SJCRH30 (cell line): ENCODE data around the gene RNF166. TPM values are rescaled to one million over a fixed set of nuclear protein-coding genes. Genes with fewer than 3 reads are reported as not detected.

Source experiments
- DNase-seq, 2 experiments: peaks; one replicate each; pipeline ENCODE4 v3.0.0-alpha.2; 2015 to 2020
- H3K27ac ChIP-seq: fragments of 250-450 bp; sonication (Bioruptor Pico); 2 replicates; pipeline ENCODE4 v1.5.1; 2020; ENCODE audit warnings: mild to moderate bottlenecking, moderate library complexity
- H3K27me3 ChIP-seq: fragments of 250-450 bp; sonication (Bioruptor Pico); 2 replicates; pipeline ENCODE4 v1.5.1; 2020; ENCODE audit warnings: mild to moderate bottlenecking, moderate library complexity
- H3K36me3 ChIP-seq: fragments of 250-450 bp; sonication (Bioruptor Pico); 2 replicates; pipeline ENCODE4 v1.5.1; 2020; ENCODE audit warnings: mild to moderate bottlenecking, moderate library complexity
- H3K4me1 ChIP-seq: fragments of 250-450 bp; sonication (Bioruptor Pico); 2 replicates; pipeline ENCODE4 v1.5.1; 2020; ENCODE audit warnings: mild to moderate bottlenecking, moderate library complexity
- H3K4me3 ChIP-seq: fragments of 250-450 bp; sonication (Bioruptor Pico); 2 replicates; pipeline ENCODE4 v1.5.1; 2020; ENCODE audit warnings: mild to moderate bottlenecking, moderate library complexity
- H3K9me3 ChIP-seq: fragments of 250-450 bp; sonication (Bioruptor Pico); replicated peaks from 2 replicates; pipeline ENCODE4 v1.5.1; 2020; ENCODE audit warnings: mild to moderate bottlenecking, moderate library complexity
- total RNA-seq: library from RNA; depleted of rRNA; stranded (reverse); fragments of >200 nt; shearing (Covaris generic); gene quantifications from 2 replicates; pipeline ENCODE4 v1.2.3, GENCODE V29; 2014

RNF166 gene
- total RNA-seq, 1 experiment from 2014 or later = 10.4 TPM

DNA sequence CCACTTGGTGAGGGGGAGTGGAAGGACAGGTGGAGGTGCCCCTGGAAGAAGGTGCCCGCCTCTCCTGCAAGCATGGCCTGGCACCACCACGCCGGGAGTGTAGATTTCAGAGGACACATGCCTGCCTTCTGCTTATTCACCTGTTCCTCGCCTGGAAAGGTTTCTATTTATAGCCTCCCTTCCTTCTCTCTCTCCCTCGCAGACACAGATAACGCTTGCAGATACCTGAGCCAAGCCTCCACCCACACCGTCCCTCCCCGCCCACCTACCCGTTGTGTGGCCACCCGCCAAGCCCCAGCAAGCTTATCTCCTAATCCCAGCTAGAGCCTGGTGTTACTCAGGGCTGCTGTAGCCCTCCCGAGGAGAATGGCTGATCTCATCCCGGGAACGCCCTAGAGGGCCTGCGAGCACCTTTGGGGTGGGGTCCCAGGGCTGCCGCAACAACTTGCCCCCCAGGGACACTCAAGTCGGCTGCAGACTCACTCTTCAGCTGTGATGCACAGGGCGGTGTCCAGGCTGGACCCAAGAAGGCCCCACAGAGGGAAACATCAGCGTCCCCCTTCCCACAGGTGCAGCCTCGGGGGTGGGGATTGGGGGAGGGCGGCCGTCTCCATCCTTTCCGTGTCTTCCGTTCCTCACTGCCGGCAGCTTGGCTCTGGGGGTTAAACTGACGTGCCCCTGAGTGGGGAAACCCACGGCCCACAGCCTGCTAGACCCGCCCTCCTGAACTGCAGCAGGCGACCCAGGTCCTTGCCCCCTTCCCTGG, 18.0 kb downstream of the RNF166 start:
- H3K4me3 ChIP-seq = no peak overlapping the region
- no peaks in the 10 kb centered on the region for H3K36me3 ChIP-seq
- no peaks in the 10 kb centered on the region for H3K27me3 ChIP-seq
- DNase-seq = peak; percentile 46 to 51
- no peak overlapping the region for H3K27ac ChIP-seq
- peaks cover 27% of the 10 kb centered on the region for H3K4me1 ChIP-seq
- no peaks in the 10 kb centered on the region for H3K9me3 ChIP-seq

DNA sequence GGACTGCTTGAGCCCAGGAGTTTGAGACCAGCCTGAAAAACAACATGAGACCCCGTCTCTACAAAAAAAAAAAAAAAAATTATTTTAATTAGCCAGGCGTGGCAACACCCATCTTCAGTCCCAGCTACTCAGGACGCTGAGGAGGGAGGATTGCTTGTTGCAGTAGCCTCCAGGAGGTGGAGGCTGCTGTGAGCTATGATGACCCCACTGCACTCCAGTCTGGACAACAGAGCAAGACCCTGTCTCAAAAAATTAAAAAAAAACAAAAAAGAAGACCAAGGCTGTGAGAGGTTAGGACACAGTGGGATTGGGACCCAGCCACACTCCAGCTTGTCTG, 18.6 kb downstream of the RNF166 start:
- H3K27ac ChIP-seq = peak overlapping the region; percentile 80; the same call in 1 of the 2 replicates
- no peaks in the 10 kb centered on the region for H3K27me3 ChIP-seq
- H3K4me1 ChIP-seq = peaks cover 27% of the 10 kb centered on the region
- no peaks in the 10 kb centered on the region for H3K36me3 ChIP-seq
- H3K9me3 ChIP-seq = no peaks in the 10 kb centered on the region
- DNase-seq = no peak
- no peak overlapping the region for H3K4me3 ChIP-seq

DNA sequence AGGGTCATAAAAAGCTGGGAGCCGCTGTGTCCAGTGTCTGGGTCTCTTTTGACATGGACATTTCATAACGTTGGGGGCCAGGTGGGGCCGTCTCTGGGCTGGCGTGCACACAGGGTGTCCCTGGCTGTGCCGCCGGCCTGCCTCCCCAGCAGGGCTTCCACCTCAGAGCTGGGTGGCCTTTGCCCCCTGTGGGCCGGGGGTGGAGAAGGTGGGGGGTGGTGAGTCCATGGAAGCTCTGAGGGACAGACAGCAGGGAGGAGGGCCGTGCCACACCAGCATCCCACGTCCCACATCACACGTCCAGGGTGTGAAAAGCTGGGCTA, 19.0 kb downstream of the RNF166 start:
- H3K9me3 ChIP-seq = no peaks in the 10 kb centered on the region
- H3K4me1 ChIP-seq = peaks cover 27% of the 10 kb centered on the region
- peak overlapping the region; percentile 80 for H3K27ac ChIP-seq
- H3K27me3 ChIP-seq = no peaks in the 10 kb centered on the region
- H3K36me3 ChIP-seq = no peaks in the 10 kb centered on the region
- H3K4me3 ChIP-seq = no peak overlapping the region; the same call in 1 of the 2 replicates
- no peak for DNase-seq

DNA sequence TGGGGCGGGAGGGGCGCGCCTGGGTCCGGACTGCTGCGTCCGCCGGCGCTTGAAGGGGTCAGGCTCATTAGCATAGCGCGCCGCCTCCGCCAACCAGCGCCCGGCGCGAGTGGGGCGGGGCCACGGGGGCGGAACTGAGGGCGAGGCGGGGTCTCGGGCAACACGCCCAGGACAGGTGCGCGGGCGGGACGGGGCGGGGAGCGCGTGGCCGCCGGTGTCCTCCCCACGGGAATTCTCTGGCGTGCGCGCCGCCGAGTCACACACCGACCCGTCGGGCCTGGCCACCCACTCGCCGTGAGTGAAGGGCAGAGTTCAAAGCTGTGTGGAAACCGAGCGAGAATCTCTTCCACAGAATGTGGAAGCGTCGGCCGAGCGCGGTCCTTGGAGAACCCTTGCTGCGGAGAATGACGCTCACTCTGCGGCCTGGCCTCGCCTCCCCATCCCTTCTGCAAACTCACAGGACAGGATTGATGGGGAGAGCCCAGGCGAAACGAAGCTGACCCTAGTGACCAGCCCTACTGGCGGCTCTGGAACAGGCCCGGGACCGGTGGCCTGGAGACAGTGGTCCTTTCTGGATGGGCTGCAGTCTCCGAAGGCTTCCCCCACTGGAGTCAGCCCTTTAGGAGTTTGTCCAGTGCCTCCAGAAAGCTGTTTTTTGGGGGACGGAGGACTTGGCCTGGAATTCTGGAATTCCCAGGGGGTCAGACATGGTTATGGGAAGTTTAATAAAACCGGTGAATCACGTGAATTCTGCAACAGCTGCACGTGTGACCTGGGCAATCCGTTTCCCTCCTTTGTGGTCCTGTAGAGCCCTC, 19.6 kb downstream of the RNF166 start, which contains the start of gene SNAI3:
TSS of gene SNAI3 (minus strand) at position 69 of the 815 bp plus-strand sequence. CDS start 101 bp downstream, outside the sequence.
- Histone ChIP-seq H3K4me3 (peak within 1 kb of the TSS; percentile 51), H3K27me3 (no peaks in the 10 kb centered on the region), H3K27ac (peak within 1 kb of the TSS; percentile 80), H3K36me3 (no peaks in the 10 kb centered on the region), H3K9me3 (no peaks in the 10 kb centered on the region), H3K4me1 (peaks cover 27% of the 10 kb centered on the region)
- peak; percentile 82 to 85 for DNase-seq

DNA sequence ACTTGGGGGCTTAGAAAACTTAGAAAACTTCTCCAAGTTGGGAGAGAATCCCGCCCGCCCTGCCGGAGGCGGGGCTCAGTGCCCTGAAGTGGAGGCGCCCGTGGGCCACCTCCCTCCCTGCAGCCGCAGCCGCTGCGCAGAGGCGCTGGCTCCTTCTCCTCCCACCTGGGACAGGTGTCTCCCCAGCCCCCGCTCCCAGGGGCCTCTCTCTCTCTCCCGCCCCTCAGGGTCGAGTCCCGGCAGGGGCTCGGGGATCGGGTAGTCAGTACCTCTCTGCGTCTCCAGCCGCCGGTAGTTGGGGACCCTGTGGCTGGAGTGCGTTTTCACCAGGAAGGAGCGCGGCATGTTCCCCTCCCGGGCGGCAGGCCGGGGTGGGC, 20.2 kb downstream of the RNF166 start:
- no peak overlapping the region for H3K27ac ChIP-seq
- no peaks in the 10 kb centered on the region for H3K9me3 ChIP-seq
- no peaks in the 10 kb centered on the region for H3K27me3 ChIP-seq
- peaks cover 27% of the 10 kb centered on the region for H3K4me1 ChIP-seq
- H3K4me3 ChIP-seq = peak overlapping the region; percentile 51
- no peaks in the 10 kb centered on the region for H3K36me3 ChIP-seq
- DNase-seq = no peak

DNA sequence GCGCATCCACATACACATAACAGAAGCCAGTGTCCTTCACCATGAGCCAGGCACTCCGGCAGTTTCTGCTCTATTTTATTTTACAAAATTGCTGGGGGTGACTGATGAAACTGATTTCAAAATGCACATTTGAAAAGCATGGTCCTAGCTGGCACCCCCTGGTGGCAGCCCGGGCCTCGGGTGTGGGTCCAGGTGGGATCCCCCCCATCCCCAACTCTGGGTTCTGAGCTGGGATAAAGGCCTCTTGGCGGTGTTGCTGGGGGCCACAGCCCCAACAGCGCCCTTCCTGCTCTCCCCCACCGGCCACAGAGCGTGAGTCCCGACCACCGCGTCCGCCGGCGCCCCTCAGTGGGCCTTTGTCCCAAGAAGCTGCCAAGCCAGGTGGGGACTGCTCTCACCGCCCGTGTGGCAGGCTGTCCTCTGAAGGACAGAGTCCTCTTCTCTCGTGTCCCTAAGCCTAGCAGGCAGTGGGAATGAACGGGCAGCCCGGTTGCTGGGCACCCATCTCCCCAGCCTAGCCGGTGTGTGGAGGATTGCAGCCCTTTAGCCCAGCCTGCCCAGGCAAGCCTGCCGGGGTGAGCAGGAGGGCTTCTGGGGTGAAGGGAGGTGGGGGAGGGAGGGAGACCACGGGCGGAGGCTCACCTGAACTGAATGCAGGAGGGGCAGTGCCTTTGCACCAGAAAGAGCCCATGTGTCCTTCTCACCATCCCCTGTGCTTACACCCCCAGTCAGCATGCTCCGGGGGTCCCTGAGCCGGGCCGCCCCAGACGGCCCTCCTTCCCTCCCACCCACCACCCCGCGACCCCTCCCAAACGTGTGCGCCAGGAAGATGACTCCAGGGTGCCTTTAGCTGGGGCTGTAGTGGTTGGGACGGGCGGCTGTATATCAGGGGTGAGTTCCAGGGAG, 20.8 kb downstream of the RNF166 start:
- Histone ChIP-seq H3K4me1 (peaks cover 27% of the 10 kb centered on the region), H3K27me3 (no peaks in the 10 kb centered on the region), H3K36me3 (no peaks in the 10 kb centered on the region), H3K27ac (no peak overlapping the region), H3K4me3 (peak overlapping the region; percentile 51), H3K9me3 (no peaks in the 10 kb centered on the region)
- peak in 1 of 2 experiments; percentile 24 for DNase-seq

DNA sequence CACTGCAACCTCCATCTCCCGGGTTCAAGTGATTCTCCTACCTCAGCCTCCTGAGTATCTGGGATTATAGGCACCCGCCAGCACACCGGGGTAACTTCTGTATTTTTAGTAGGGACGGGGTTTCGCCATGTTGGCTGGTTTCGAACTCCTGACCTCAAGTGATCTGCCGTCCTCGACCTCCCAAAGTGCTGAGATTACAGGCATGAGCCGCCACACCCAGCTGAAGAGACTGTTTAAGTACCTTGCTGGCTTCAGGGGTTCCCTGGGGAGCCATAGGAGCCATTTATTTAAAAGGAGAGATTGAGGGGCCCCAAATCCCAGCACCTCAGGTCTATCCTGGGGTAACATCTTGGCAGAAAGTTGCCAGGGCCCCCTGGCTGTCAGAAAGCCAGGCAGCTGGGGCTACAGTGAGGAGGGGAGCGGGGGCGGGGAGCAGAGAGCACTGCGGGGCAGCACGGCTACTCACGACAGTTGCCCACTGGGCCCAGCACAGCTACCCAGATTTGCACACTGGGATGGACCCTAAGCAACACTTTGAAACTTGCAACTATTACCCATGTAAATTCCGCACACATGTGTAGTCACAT, 21.5 kb downstream of the RNF166 start:
- Histone ChIP-seq H3K4me3 (no peak overlapping the region), H3K27me3 (no peaks in the 10 kb centered on the region), H3K4me1 (peaks cover 27% of the 10 kb centered on the region), H3K27ac (no peak overlapping the region), H3K9me3 (no peaks in the 10 kb centered on the region), H3K36me3 (no peaks in the 10 kb centered on the region)
- no peak for DNase-seq

DNA sequence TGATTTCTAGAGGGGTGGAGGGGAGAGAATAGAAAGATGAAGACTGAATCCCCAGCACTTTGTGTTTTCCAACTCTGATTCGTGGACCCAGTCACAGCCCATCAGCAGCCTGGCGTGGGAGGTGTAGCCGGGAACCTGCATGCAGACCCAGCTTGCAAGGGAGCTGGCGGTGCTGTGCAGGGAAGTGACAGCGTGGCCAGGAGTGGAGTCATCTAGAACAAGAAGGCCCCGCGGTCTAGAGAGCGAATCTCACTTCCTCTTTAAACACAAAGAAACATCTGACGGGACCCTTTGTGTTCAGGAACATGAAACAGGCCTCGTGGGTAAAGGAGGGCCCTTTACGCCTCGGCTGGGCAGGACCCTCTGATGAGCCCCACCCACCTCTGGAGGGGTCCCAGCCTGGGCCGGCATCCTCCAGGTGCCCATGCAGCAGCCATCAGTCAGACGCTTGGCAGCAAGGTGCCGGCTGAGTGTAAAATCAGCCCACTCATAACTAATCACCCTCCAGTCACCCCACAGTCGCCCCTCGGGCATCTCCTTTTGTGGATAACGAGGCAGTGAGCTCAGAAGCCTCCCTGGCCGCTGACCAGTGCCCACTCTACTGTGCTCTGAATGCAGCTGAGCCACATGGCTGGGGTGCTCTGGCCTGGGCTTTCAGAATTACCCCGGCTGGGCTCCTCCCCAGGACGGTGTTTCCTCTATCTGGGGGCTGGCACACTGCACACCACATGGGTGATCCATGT, 24.3 kb downstream of the RNF166 start:
- Histone ChIP-seq H3K9me3 (no peaks in the 10 kb centered on the region), H3K4me1 (peaks cover 7% of the 10 kb centered on the region), H3K27me3 (no peaks in the 10 kb centered on the region), H3K36me3 (no peaks in the 10 kb centered on the region), H3K4me3 (no peak overlapping the region), H3K27ac (no peak overlapping the region)
- no peak for DNase-seq

DNA sequence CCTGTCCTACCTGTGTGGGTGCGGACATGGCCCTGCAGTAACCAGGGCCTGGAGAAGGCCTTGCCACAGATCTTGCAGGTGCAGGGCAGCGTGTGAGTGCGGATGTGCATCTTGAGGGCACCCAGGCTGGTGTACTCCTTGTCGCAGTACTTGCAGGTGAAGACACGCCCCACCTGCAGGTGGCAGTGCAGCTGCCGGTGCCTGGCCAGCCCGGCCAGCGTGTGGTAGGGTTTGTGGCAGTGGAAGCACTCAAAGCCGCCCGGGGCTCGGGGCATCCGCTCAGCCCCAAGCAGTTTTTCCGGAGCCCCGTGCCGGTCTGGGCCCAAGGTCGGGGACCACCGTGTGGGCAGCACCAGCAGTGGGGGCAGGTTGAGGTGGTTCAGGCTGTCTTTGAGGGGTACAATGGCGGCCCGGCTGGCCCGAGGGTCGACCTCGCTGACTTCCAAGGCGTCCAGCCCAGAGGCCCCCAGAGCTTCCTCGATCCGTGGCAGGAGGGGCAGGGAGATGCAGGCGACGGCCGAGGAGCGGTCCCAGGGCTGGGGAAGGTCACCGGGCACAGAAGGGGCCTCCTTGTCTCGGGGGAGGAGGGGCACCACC, 25.0 kb downstream of the RNF166 start:
- Histone ChIP-seq H3K36me3 (no peaks in the 10 kb centered on the region), H3K27me3 (no peaks in the 10 kb centered on the region), H3K27ac (no peak overlapping the region), H3K4me3 (no peak overlapping the region), H3K9me3 (no peaks in the 10 kb centered on the region), H3K4me1 (peaks cover 5% of the 10 kb centered on the region; the same call in 1 of the 2 replicates)
- no peak for DNase-seq

DNA sequence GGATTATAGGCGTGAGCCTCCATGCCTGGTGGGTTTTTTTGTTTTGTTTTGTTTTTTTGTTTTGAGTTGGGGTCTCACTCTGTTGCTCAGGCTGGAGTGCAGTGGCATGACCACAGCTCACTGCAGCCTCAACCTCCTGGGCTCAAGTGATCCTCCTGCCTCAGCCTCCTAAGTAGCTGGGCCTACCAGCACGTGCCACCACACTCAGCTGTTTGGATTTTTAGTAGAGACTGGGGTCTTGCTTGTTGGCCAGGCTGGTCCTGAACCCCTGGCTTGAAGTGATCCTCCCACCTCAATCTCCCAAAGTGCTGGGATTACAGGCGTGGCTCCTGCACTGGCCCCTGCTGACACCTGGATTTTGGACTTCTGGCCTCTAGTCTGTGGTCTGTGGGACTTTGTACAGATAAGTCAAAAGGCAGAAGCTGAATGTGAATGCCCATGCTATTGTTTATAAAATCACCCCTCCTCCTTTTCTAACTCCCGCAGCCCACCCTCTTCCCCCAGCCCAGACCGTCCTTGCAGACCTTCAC, 25.6 kb downstream of the RNF166 start:
- Histone ChIP-seq H3K36me3 (no peaks in the 10 kb centered on the region), H3K4me1 (peaks cover 5% of the 10 kb centered on the region; the same call in 1 of the 2 replicates), H3K27ac (no peak overlapping the region), H3K9me3 (no peaks in the 10 kb centered on the region), H3K27me3 (no peaks in the 10 kb centered on the region), H3K4me3 (no peak overlapping the region)
- DNase-seq = no peak

DNA sequence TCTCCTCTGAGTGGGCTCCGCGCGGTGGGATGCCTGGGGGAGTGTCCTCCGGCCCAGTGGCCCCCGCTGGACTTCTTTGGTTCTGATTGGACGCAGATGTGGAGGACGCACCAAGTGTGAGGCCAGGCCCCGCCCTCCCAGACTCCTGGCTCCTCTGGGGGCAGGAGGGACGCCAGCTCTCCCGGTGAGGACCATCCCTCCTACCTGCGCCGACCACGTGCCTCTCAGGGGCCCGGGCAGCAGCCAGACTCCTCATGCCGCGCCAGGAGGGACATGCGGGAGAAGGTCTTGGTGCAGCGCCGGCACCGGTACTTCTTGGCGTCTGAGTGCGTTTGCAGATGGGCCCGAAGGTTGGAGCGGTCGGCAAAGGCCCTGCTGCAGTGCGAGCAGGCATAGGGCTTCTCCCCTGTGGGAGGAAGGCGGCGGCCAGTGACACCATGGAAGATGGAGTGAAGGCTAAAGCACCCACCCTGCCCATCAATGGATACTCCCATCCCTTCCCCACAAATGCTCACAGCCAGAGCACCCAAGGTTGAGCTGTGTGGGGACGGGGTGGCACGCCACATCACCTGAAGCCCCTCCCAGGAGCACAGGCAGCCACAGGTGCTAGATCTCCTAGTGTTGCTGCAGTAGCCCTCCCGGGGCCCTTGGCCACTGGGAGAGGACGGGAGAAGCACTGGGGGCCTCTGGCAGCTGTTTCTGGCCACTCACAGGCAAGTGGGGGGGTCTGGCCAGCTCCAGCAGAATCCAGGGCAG, 27.8 kb downstream of the RNF166 start:
- H3K27ac ChIP-seq = no peak overlapping the region
- no peak for DNase-seq
- no peaks in the 10 kb centered on the region for H3K27me3 ChIP-seq
- H3K4me3 ChIP-seq = no peak overlapping the region
- no peaks in the 10 kb centered on the region for H3K9me3 ChIP-seq
- no peaks in the 10 kb centered on the region for H3K4me1 ChIP-seq
- H3K36me3 ChIP-seq = no peaks in the 10 kb centered on the region

DNA sequence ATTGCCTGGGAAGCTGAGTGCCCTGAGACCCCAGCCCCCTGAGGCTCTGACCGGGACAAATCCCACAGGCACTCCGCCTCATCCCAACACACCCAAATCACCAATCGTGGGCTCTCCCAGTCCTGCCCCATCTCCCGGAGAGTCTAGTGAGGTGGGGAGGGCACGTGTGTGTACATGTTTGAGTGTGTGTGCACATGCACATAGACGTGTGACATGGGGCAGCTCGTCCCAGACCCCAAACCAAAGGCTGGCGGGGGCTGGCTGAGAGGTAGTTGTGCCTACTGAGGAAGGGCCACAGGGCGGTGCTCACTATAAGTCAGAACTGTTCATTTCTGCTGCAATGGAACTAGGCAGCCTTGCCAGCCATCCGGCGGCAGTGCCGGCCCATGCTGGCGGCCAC, 28.5 kb downstream of the RNF166 start:
- Histone ChIP-seq H3K27ac (no peak overlapping the region), H3K9me3 (no peaks in the 10 kb centered on the region), H3K4me3 (no peak overlapping the region), H3K36me3 (no peaks in the 10 kb centered on the region), H3K27me3 (no peaks in the 10 kb centered on the region), H3K4me1 (no peaks in the 10 kb centered on the region)
- no peak for DNase-seq
